HG03039 (cell line): ENCODE measurements around the gene AP3D1.
A peak's percentile ranks its signal among the peaks of the same experiment; 100 is the strongest.
"Not testable (repeated sequence)": the region's sequence is repeated elsewhere in the genome, so short reads cannot be mapped to it uniquely, and the experiment has no call there.

ENCODE experiments used
- ATAC-seq: cut with Tn5 transposase; IDR thresholded peaks from one replicate; pipeline ENCODE4 v1.9.1; 2021; ENCODE audit warnings: mild to moderate bottlenecking, moderate library complexity; ENCODE audit not compliant: unreplicated experiment

The AP3D1 gene

DNA sequence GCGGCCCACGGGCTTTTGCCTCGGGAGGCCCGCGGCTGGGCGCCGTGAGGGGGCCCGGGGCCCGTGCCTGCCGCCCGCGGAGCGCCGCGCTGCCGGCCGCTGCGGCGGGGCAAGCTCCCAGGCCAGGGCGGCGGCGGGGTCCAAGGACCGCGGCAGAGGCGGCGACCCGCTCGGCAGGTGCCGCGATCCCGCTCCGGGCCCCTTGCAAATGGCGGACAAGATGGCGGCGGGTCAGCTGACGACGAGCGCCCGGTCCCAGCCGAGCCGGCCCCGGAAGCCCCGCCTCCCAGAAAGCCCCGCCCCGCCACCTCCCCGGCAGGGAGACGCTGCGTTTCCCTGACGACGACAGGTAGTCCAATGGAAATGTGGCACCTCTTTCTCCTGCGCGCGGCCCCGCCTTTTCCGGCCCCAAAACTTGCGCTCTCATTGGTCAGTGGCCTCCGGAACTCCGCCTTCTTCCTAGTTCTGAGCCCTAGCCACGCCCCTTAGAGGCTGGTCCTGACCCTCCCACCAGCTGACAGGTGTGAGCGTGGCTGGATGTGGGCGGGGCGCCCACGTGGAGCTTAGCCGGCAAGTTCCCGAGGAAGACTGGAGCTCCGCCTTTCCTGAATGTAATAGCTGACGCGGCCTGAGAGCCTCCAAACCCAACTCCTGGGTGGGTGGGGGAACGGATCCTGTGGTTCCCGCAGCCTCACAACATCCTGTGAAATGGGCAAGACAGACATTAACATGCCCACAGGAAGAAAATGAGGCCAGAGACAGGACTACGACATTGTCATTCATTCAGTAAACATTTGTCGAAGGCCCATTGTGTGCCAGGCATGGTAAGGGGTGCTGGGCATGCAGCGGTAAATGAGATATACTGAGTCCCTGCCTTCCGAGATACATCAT is at the start of gene AP3D1:
TSS of gene AP3D1 (minus strand) at position 228 of the 891 bp plus-strand sequence. CDS start 232 bp downstream, outside the sequence.
- peak; percentile 86 for ATAC-seq

DNA sequence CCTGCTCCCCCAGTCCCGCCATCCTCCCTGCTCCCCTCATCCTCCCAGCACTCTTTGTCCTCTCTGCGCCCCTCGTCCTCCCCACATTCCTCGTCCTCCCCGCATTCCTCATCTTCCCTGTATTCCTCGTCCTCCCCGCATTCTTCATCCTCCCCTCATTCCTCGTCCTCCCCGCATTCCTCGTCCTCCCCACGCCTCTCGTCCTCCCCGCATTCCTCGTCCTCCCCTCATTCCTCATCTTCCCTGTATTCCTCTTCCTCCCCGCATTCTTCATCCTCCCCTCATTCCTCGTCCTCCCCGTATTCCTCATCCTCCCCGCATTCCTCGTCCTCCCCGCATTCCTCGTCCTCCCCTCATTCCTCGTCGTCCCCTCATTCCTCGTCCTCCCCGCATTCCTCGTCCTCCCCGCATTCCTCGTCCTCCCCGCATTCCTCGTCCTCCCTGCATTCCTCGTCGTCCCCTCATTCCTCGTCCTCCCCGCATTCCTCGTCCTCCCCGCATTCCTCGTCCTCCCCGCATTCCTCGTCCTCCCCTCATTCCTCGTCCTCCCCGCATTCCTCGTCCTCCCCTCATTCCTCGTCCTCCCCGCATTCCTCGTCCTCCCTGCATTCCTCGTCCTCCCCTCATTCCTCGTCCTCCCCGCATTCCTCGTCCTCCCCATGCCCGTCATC is 49.4 kb upstream of the AP3D1 start:
- not testable (repeated sequence) for ATAC-seq

DNA sequence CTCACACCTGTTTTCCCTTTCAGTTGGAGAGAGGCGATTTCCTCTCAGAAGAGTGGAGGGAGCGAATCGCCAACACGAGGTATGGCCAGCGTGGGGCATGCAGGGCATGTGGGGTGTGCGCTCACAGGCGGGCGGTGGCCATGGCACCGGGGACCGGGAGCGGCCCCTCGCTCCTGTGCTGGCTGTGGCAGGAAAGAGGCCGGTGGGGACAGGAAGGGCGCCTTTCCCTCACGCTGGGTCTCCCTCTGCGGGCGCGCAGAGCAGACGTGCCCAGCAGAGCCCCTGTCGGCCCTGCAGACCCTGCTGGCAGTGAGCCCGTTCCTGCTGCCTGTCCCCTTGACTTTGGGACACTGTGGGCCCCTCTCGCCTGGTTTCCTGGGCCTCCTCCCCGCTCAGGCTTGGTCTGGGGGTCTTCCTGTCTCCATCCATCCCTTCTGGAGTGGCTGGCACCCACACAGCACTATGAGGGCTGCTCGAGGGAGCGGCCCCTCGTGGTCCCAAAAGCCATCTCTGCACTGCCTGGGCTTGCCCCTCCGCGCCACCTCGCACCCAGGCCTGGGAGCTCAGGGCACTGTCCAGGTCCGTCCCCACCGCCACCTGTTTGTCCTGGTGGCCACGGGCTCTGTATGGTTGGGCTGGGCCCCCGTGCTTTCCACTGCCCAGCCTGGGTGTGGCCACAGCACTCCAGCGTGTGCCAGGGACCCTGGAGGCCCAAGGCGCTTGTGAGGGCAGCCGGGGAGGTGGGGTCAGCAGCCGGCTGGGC is 48.7 kb upstream of the AP3D1 start:
- ATAC-seq, result no peak

DNA sequence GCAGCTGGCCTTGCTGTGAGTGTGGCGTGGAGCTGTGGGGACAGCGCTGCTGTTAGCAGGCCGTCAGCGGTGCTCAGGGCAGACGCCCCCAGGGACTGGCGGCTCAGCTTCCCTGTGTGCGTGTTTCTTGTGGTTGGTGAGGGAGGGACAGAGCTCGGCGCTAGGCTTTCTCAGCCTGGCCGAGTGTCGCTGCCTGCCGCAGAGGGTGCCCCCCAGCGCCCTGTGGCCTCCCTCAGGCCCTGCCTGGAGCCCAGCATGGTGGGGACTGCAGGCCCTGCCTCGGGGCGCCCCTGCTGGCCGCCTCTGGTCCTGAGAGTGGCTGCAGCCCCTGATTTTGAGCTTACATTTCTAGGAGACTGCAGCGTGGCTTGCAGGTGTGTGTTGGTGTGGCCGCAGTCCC is 47.8 kb upstream of the AP3D1 start:
- no peak for ATAC-seq

DNA sequence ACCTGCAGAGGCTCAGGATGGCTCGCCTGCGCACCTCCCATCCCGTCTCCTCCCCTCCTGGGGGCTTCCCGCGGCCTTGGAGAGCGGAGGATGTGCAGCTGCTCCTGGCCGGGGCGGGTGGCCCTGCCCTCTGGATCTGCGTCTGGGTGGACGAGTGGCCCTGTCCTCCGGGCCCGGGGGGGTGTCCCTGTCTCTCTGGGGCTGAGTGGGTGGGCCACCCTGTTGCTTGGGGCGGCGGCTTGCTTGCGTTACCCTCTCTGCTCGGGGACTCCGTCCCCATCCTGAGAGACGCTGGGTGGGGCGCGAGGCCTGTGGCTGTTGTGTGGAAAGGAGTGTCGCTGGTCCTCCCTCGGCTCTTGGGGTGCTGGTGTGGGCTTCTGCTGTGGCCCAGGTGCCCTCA is 47.0 kb upstream of the AP3D1 start:
- no peak for ATAC-seq

DNA sequence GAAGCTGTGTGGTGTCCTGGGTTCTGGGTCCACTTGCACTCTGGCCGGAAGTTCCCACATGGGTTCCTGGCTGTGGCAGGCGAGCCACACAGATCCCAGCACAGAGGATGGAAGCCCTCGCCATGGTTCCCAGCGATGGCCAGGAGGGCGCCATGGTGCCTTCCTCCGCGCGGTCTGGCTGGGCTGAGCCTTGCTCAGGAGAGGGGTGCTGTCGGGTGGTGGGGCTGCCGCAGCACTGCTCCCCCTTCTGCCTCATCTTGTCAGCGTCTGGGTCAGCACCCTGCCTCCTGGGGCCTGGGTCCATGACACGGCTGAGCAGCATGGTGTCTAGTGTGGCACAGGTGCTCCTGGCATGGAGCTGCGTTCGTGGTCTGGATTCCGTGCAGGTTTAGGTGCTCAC is 45.9 kb upstream of the AP3D1 start:
- no peak for ATAC-seq

DNA sequence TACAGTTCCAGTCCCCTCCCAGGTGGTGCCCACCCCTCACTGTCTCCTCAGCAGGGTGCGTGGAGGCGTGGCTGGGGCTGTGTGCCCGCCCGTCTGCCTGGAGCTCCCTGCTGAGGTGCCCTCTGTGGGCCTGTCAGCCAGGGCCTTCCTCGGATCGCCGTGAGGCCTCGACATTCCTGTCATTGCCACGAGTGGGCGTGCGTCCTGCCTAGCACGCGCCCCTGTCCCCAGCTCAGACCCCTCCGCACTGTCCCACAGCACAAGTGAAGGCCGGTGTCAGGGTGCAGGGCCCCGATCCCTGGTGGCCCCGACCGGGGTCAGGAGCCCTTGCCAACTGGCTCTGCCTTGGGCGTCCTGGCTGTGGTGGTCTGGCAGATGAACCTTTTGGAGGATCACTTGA is 44.5 kb upstream of the AP3D1 start:
- no peak for ATAC-seq

DNA sequence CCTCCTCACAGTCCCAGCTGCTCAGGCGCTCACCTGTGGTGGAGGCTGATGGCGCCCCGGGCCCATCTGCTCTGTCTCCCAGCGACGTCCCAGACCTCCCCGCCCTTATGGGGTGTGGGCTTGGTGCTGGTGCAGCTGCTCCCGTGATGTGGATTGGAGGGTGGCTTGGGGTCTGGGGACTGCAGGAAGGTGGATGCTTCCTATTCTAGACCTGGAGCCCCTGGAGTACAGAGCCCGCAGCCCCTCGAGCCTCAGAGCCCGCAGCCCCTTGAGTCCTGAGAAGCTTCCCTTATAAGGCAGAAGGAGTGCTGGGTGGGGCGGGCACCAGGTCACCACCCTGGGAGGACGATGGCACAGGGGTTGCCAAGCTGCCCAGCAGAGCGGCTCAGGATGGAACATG is 44.0 kb upstream of the AP3D1 start:
- ATAC-seq, result no peak

DNA sequence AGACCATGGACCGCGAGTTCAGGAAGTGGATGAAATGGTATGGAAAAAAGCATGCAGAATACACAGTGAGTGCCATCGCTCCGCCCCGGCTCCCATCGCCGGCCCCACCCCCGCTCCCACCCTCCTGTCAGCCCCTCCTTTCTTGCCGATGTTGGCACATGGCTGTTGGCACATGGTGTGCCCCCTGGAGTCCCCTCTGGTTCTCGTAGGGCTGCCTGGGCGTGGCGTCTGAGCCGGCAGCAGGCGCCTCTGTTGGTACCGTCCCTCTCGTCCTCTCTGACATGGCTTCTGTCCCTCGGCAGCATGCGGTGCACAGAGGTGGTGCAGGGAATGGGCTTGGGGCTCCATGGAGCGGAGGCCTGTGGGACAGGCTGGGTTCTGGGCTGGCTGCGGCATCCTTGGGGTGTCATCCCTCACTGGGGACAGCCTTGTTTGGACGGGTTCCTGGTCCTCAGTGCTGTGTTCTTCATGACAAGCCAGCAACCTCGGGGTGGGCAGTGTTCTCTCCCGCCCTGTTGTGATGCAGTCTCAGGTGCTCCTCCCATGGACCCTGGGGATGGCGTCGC is 43.2 kb upstream of the AP3D1 start:
- ATAC-seq, result no peak

DNA sequence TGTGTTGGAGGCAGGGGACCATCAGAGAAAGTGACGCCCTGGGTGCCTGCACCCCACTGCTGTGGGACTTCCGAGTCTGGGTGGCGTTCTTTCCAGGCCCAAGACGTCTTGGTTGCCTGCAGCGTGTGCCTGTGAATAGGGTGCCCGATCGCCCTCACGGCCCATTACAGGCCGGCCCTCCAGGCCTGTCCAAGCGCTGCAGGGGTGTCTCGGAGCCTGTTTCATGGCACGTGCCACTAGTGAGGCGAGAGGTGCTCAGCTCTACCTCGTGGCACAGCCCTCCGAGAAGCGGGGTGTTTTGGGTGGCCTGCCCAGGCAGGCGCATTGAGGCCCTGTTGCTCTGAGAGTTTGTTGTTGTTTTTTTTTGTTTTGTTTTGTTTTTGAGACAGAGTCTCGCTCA is 42.4 kb upstream of the AP3D1 start:
- no peak for ATAC-seq

DNA sequence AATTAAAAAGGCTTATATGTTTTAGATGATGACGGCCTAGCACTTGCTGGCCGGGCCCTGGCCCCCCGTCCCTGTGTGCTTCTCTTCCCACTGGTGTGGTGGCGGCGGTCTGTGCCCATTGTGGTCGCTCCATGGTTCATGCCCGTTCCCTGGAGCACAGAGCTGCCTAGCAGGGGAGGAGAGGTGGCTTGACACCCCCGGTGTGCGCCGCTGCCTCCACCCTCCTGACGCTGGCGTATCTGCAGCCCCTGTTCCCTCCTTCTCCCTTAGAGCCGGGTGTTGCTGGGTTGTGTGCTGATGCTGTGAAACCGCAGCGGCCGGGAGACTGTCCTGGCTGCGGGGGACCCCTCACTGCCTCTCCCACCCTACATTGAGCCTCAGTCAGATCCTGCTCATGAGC is 41.5 kb upstream of the AP3D1 start:
- ATAC-seq, result no peak

DNA sequence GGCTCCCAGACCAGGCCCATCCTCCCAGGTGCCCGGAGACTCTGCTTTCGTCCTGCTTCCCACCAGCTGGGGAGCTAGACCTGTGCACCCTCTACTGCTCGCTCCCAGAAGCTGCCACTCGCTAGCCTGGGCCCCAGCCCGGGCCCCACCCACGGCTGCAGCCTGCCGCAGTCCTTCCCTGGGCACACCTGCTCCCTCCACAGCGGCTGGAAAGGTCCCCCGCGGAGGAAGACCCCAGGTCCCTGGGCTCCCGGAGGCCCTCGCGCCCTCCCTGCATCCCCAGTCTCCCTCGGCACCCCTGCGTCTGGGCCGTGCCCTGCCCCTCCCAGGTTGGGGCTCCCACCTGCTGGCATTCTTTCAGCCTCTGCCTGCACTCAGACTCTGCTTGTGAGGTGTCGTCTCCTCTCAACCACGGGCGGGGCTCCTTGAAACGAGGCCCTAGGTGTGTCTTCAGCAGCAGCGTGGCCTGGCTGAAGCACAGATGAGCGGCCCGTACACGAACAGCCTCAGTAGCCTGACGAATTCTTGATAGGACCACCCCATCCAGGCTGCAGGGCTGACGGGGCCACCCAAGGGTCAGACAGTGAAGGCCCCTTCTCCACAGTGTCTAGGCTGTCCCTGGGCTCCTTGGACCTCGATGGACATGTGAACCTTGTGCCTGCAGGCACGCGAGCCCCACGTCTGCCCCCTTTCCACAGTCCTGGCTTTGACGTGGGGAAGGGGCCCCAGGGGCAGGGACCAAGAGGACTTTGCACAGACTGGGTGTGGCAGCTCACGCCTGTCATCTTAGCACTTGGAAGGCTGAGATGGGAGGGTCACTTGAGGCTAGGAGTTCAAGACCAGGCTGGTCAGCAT is 40.3 kb upstream of the AP3D1 start:
- ATAC-seq, result no peak

DNA sequence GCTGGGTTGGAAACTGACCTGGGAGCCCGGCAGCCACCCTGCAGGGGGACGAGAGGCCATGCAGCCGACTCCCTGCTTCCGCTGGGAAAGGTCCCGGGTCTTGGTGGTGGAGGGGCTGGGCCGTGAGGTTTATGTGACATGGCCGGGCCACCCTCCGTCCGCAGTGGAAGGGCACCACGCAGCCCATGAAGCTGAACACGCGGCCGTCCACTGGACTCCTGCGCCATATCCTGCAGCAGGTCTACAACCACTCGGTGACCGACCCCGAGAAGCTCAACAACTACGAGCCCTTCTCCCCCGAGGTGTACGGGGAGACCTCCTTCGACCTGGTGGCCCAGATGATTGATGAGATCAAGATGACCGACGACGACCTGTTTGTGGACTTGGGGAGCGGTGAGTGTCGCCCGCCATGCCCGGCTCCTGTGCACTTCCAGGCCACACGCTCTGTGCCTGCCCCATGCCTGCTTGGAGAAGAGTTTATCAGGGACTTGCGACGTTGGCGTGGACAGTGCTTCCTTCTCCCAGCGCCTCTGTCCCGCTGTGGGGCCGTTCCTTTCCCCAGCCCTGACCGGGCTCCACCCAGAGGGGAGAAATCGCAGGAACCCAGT is 39.6 kb upstream of the AP3D1 start:
- no peak for ATAC-seq

DNA sequence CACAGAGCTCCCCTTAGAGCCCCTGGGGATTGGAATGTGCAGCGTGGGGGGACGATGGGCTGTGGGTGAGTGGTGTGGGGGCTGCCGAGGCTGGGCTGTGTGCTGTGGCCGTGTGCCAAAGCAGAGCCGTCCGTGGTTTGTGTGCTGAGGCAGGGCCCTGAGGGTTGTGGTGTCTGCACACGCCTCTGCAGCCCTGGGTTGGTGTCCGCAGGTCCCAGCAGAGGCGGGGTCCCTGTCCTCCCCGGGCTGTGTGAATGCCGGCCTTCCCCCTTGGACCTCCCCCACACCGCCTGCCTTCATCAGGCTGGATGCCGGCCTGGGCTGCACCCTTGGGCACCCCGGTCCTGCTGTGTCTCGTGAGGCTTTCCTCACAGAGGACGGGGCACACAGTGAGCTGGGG is 38.5 kb upstream of the AP3D1 start:
- no peak for ATAC-seq

DNA sequence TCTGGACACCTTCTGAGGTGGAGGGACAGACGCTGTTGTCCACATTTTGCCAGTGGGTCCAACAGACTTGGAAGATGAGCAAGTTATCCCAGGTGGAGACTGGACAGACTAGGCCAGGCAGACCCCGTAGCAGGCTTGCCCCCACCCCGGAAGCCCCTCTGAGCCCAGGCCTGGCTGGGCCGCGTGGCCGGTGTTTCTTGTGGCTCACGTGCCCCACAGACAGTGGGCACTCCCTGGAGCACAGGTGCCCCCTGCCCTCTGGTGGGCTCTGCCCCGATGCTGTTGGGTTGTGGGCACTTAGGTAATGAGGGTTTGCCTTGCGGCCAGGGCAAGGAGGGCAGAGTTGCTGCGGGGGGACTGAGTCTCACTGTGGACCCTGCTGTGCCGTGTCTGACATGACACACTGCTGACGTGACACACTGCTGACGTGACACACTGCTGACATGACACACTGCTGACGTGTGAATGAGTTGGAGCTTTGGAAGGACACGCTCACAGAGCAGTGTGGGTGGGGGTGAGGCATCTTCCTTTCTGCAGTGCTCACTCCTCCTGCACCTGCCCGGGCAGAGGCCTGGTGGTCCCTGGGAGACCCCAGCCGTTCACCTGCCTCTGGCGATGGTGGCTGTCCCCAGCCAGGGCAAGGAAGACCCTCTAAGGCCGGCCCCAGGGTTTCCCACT is 37.5 kb upstream of the AP3D1 start:
- no peak for ATAC-seq

DNA sequence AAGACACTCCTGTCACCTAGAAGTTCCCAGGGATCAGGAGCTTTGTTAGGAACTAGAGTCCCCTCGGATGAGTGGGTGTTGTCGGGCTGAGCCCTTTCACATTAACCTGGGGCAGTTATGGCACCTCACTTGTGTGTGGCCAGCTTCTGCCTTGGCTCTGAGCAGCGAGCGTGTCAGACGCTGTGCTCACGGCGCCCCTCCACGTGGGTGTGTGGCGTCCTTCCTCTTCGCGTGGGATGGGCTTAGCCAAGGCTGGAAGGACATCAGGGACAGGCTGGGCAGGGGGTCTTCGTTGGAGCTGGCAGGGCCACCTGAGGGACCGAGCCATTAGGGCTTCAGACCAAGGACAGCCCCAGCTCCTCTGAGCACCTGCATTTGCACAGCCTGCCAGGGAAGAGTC is 35.8 kb upstream of the AP3D1 start:
- no peak for ATAC-seq

DNA sequence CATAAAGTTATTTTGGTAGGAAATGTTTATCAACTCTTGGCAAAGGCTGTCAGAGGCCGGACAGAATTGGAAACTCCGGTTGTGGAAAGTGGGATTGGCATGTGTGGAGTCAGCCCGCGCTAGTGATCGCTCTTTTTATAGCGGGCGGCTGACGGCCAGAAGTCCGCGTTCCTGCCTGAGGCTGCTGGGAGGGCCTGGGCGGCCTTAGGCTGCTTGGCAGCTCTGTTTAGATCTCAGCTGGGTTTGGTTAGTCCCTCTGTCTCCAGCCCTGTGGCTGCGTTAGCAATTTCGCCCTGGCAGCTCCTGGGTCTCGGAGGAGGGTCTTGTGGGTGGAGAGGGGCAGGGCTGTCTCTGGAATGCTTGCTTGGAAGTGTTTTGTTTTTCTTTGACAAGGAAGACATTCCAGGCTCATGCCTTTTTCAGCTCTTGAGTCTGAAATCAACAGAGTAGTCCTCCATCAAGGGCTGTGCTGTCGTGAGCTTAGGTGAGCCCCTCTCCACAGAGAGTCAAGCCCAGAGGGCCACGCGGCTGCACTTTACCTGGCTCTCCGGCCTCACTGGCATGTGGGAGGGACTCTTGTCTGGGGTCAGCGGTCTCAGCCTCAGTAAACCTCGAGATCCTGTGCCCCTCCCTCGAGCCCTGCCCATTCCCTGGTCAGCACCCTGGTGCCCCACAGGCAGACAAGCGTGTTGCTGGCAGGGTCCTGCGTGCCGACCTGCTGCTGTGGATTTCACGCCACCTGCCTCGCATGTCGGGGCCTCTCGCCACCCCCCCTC is 34.9 kb upstream of the AP3D1 start:
- ATAC-seq, result no peak

DNA sequence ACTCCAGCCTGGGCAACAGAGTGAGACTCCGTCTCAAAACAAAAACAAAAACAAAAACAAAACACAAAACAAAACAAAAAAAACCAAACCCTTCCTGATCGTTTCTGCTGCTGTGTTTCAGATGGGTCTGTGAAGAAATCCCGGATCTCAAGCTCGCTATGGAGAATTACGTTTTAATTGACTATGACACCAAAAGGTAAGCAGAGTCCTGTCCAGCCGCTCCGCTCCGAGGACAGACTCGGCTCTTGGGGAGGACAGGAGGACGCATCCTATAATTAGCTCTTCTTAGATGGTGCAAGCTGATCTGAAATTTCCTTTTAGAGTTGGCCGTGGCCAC is 34.3 kb upstream of the AP3D1 start:
- no peak for ATAC-seq
